GM12872 (cell line): ENCODE data around the gene NSRP1.

Source experiments
- TF ChIP-seq, protein P1 (sequence below): IDR thresholded peaks from 3 replicates; pipeline ENCODE4 v1.5.1; 2011; ENCODE audit warnings: low read depth, mild to moderate bottlenecking, low read length, moderate library complexity; ENCODE audit not compliant: insufficient read depth

NSRP1 gene

DNA sequence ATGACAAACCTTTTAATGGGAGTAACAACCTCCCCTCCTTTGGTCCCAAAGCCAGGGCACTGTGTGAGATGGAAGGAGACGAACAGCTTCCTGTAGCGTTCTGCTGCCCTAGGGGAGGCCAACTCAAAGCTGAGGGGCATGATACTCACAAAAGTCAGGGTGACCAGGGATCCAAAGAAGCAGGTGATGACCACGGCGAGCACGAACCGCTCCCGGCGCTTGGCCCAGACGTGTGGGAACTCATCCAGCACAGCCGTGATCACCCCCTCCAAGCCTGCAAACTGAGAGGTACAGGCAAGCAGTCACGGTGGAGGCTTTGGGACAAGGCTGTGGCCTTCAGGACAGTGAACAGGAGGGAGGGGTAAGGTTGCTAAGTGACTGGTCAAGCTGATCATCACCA lies 93.8 kb downstream of the NSRP1 start:
- TF ChIP-seq, protein P1, sequence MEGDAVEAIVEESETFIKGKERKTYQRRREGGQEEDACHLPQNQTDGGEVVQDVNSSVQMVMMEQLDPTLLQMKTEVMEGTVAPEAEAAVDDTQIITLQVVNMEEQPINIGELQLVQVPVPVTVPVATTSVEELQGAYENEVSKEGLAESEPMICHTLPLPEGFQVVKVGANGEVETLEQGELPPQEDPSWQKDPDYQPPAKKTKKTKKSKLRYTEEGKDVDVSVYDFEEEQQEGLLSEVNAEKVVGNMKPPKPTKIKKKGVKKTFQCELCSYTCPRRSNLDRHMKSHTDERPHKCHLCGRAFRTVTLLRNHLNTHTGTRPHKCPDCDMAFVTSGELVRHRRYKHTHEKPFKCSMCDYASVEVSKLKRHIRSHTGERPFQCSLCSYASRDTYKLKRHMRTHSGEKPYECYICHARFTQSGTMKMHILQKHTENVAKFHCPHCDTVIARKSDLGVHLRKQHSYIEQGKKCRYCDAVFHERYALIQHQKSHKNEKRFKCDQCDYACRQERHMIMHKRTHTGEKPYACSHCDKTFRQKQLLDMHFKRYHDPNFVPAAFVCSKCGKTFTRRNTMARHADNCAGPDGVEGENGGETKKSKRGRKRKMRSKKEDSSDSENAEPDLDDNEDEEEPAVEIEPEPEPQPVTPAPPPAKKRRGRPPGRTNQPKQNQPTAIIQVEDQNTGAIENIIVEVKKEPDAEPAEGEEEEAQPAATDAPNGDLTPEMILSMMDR: no peak

DNA sequence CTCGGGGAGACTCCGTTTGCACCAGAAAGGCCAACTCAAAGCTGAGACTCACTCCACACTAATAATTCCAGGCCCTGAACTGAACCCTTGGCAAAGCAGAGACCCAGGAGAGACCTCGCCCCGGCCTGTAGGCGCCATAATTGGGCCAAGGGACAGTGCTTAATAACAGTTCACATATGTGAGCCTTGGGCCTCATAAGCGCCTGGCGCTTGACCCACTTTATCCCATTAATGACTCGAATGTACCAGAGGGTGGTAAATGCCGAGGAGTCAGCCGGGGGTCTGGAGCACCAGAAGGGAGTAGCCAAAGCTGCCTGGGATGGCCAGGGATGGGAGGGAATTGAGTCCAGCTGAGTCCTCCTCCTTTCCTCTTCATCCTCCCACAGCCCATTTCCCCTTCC lies 94.3 kb downstream of the NSRP1 start:
- TF ChIP-seq, protein P1: no peak

GRCh38 chr17:30211371-30211770 lies 94.8 kb downstream of the NSRP1 start:
- TF ChIP-seq, protein P1: no peak

GRCh38 chr17:30212750-30213149 lies 96.1 kb downstream of the NSRP1 start:
- TF ChIP-seq, protein P1: peak; percentile 66

GRCh38 chr17:30217054-30217453 lies 100.4 kb downstream of the NSRP1 start:
- TF ChIP-seq, protein P1: no peak

GRCh38 chr17:30217746-30218245 lies 101.2 kb downstream of the NSRP1 start:
- TF ChIP-seq, protein P1: no peak

GRCh38 chr17:30218799-30219198 lies 102.2 kb downstream of the NSRP1 start:
- TF ChIP-seq, protein P1: no peak
